ENCODE results near the gene BTN3A1.

BTN3A1 gene

GRCh38 chr6:26379740-26380139, 22.3 kb upstream of the BTN3A1 start:
- DNase-seq (ENCODE audit: low read depth) = no peak

- no peak for DNase-seq (ENCODE audit: low read depth)
Measured at GRCh38 chr6:26380256-26380655, 21.8 kb upstream of the BTN3A1 start.

GRCh38 chr6:26382121-26382520, 20.0 kb upstream of the BTN3A1 start:
- DNase-seq (ENCODE audit: low read depth) = no peak

- no peak for DNase-seq (ENCODE audit: low read depth)
Measured at GRCh38 chr6:26383624-26384417, 18.3 kb upstream of the BTN3A1 start.

GRCh38 chr6:26385734-26386125, 16.3 kb upstream of the BTN3A1 start:
- no peak for DNase-seq (ENCODE audit: low read depth)

GRCh38 chr6:26387565-26387964, 14.5 kb upstream of the BTN3A1 start:
- DNase-seq (ENCODE audit: low read depth) = no peak

GRCh38 chr6:26388014-26388413, 14.1 kb upstream of the BTN3A1 start:
- DNase-seq (ENCODE audit: low read depth) = no peak

- no peak for DNase-seq (ENCODE audit: low read depth)
Measured at GRCh38 chr6:26388441-26388840, 13.6 kb upstream of the BTN3A1 start.

GRCh38 chr6:26389349-26389894, 12.7 kb upstream of the BTN3A1 start:
- no peak for DNase-seq (ENCODE audit: low read depth)

- DNase-seq (ENCODE audit: low read depth) = no peak
Measured at GRCh38 chr6:26390531-26390930, 11.5 kb upstream of the BTN3A1 start.

GRCh38 chr6:26392932-26393636, 9.0 kb upstream of the BTN3A1 start:
- DNase-seq (ENCODE audit: low read depth) = no peak

- peak; percentile 55 for DNase-seq (ENCODE audit: low read depth)
Measured at GRCh38 chr6:26394289-26394688, 7.8 kb upstream of the BTN3A1 start.

GRCh38 chr6:26398555-26398954, 3.5 kb upstream of the BTN3A1 start:
- DNase-seq (ENCODE audit: low read depth) = no peak

GRCh38 chr6:26400626-26401025, 1.4 kb upstream of the BTN3A1 start:
- DNase-seq (ENCODE audit: low read depth) = no peak

GRCh38 chr6:26401389-26401986, 587 bp upstream of the BTN3A1 start:
- no peak for DNase-seq (ENCODE audit: low read depth)

- no peak for DNase-seq (ENCODE audit: low read depth)
Measured at GRCh38 chr6:26403893-26404292, 1.8 kb downstream of the BTN3A1 start.

GRCh38 chr6:26404546-26404945, 2.5 kb downstream of the BTN3A1 start:
- DNase-seq (ENCODE audit: low read depth) = no peak

GRCh38 chr6:26408828-26409730, 7.0 kb downstream of the BTN3A1 start:
- DNase-seq (ENCODE audit: low read depth) = no peak

- DNase-seq (ENCODE audit: low read depth) = no peak
Measured at GRCh38 chr6:26411751-26412150, 9.7 kb downstream of the BTN3A1 start.

- DNase-seq (ENCODE audit: low read depth) = no peak
Measured at GRCh38 chr6:26412228-26412627, 10.2 kb downstream of the BTN3A1 start.

GRCh38 chr6:26412954-26413353, 10.9 kb downstream of the BTN3A1 start:
- no peak for DNase-seq (ENCODE audit: low read depth)

GRCh38 chr6:26414281-26414680, 12.2 kb downstream of the BTN3A1 start:
- no peak for DNase-seq (ENCODE audit: low read depth)

All from non-pigmented ciliary epithelial cell (primary cell).